Uterus (tissue), 2 donors: ENCODE results near the gene MORN4.

ENCODE experiments used
- CTCF ChIP-seq, 4 experiments: fragments of 200-600 bp in 2 of 4; fragments of 450-650 bp in 2 of 4; sonication (generic) in 2 of 4; IDR thresholded peaks; one replicate each; pipeline ENCODE4 v1.5.1; 2016 to 2019; ENCODE audit warnings: antibody characterized with exemption in 4 of 4, mild to moderate bottlenecking in 2 of 4, moderate library complexity in 1 of 4
- POLR2A ChIP-seq, 2 donors: fragments of 450-650 bp; IDR thresholded peaks; one replicate each; pipeline ENCODE4 v1.6.1; 2016; ENCODE audit warnings: antibody characterized with exemption in 2 of 2, mild to moderate bottlenecking in 1 of 2, moderate library complexity in 1 of 2

GRCh38 chr10:97644936-97645335 is 11.6 kb upstream of the MORN4 start:
- TF ChIP-seq CTCF (IDR thresholded peaks at IDR 0.05), result no peak
- TF ChIP-seq POLR2A (IDR thresholded peaks at IDR 0.05), result no peak
